Calu3 (cell line): ENCODE measurements around the gene IKBIP. TPM values are rescaled to one million over a fixed set of nuclear protein-coding genes. Genes with fewer than 3 reads are reported as not detected.
A peak's percentile ranks its signal among the peaks of the same experiment; 100 is the strongest.

Experiments used
- BruUV-seq: library from RNA; stranded (reverse); fragments of 400-500 nt; replicated peaks from 2 replicates; lab custom pipeline; 2021; lab: Mats Ljungman, UMichigan
- CTCF ChIA-PET: fragments of 300-600 bp; sonication (Branson Sonifier 250); formaldehyde crosslinking; loops from one replicate; lab custom pipeline; 2022; ENCODE audit warnings: antibody characterized with exemption; lab: Charles Lee
- DNase-seq: peaks from one replicate; pipeline ENCODE4 v3.0.0; 2022
- H3K27ac Mint-ChIP-seq: one replicate; pipeline ENCODE4 v1.8.0; 2022; ENCODE audit warnings: mixed read lengths; ENCODE audit not compliant: unreplicated experiment
- H3K27me3 Mint-ChIP-seq: one replicate; pipeline ENCODE4 v1.8.0; 2022; ENCODE audit warnings: mixed read lengths; ENCODE audit not compliant: unreplicated experiment
- H3K36me3 Mint-ChIP-seq: one replicate; pipeline ENCODE4 v1.8.0; 2022; ENCODE audit warnings: mild to moderate bottlenecking, moderate library complexity, mixed read lengths; ENCODE audit not compliant: insufficient read depth, unreplicated experiment
- H3K4me1 Mint-ChIP-seq: one replicate; pipeline ENCODE4 v1.8.0; 2022; ENCODE audit warnings: mild to moderate bottlenecking, low read depth, mixed read lengths; ENCODE audit not compliant: unreplicated experiment
- H3K4me3 Mint-ChIP-seq: one replicate; pipeline ENCODE4 v1.8.0; 2022; ENCODE audit warnings: mild to moderate bottlenecking, low read depth, moderate library complexity, mixed read lengths; ENCODE audit not compliant: unreplicated experiment
- H3K9me3 Mint-ChIP-seq: one replicate; pipeline ENCODE4 v1.8.0; 2022; ENCODE audit warnings: low read depth, mixed read lengths; ENCODE audit not compliant: unreplicated experiment
- CTCF ChIP-seq: fragments of 200-600 bp; IDR thresholded peaks from one replicate; pipeline ENCODE4 v1.8.0; 2022; ENCODE audit warnings: antibody characterized with exemption; ENCODE audit not compliant: unreplicated experiment
- intact Hi-C: fragments of 100-400 bp; cut with micrococcal nuclease; formaldehyde crosslinking; loops from one replicate; pipeline ENCODE4 v1.10.0; 2022; ENCODE audit not compliant: unreplicated experiment
- total RNA-seq: library from RNA; stranded (reverse); gene quantifications from 2 replicates; pipeline ENCODE4 v1.2.3, GENCODE V29; 2022

IKBIP gene
- total RNA-seq, 1 experiment from 2014 or later: 24.7 TPM

GRCh38 chr12:98656289-98657101, 11.9 kb upstream of the IKBIP start:
- Mint-ChIP-seq H3K4me1 (peaks cover 14% of the 10 kb centered on the region), H3K27me3 (no peaks in the 10 kb centered on the region), H3K36me3 (no peaks in the 10 kb centered on the region), H3K4me3 (no peak overlapping the region), H3K27ac (peak overlapping the region; percentile 3), H3K9me3 (no peaks in the 10 kb centered on the region)
- TF ChIP-seq CTCF: no peak
- CTCF ChIA-PET: interaction anchor here (0.6 kb wide), 1 partner anchor 169 kb away, joined by 4 read pairs; no protein-coding TSS in a partner anchor
- intact Hi-C loops: loop anchor here (2.0 kb wide), 1 partner anchor 238 kb away; no protein-coding TSS in a partner anchor
- no TSS peak for BruUV-seq
- no peak for DNase-seq

DNA sequence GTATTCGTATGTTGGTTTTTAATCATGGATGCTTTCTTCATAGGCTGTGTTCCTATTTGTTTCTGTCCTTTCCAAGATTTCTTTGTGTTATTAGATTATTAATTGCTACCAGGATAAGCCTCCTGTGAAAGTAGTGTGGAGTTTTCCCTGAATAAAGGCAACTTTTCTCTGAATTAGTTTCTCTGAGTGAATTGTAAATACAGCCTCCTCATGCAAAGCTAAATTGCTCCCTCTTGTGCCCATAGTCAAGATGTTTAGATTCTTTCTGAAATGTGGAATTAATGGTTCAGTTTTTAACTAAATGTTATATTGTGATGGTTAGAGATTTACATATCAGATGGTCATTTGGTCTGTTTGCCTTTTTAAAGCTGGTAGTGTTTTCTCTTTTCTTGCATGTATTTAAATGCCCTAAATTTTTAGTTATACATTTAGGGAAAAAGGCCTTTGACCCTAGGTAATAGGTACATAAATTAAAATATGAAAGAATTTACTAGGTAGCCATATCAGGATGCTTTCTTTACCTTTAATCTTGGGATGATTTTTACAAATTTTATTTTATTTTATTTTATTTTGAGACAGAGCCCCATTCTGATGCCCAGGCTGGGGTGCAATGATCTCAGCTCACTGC, 9.4 kb upstream of the IKBIP start:
- CTCF ChIA-PET: interaction anchor here (0.6 to 1.1 kb wide), 4 partner anchors 19 to 230 kb away, joined by 3 to 10 read pairs (median 4); no protein-coding TSS in a partner anchor
- H3K9me3 Mint-ChIP-seq: no peaks in the 10 kb centered on the region
- DNase-seq: peak; percentile 22
- intact Hi-C loops: loop anchor here (1.0 kb wide), 2 partner anchors 87 to 344 kb away; no protein-coding TSS in a partner anchor
- peaks cover 14% of the 10 kb centered on the region for H3K4me1 Mint-ChIP-seq
- peak; percentile 28 for TF ChIP-seq CTCF
- no peak overlapping the region for H3K27ac Mint-ChIP-seq
- H3K27me3 Mint-ChIP-seq: no peaks in the 10 kb centered on the region
- no peaks in the 10 kb centered on the region for H3K36me3 Mint-ChIP-seq
- BruUV-seq: no TSS peak
- H3K4me3 Mint-ChIP-seq: no peak overlapping the region

- CTCF ChIA-PET: interaction anchor here (0.7 to 1.1 kb wide), 3 partner anchors 58 to 84 kb away, joined by 3 to 4 read pairs (median 3); partner anchors contain the start of gene SLC25A3
- no peak for TF ChIP-seq CTCF
- BruUV-seq: no TSS peak
- Mint-ChIP-seq H3K4me3 (no peak overlapping the region), H3K36me3 (peaks cover 4% of the 10 kb centered on the region), H3K27ac (no peak overlapping the region), H3K27me3 (no peaks in the 10 kb centered on the region), H3K4me1 (peaks cover 8% of the 10 kb centered on the region), H3K9me3 (no peaks in the 10 kb centered on the region)
- DNase-seq: no peak
- intact Hi-C loops: no loop called here
Measured at GRCh38 chr12:98651328-98651727, 6.7 kb upstream of the IKBIP start.

DNA sequence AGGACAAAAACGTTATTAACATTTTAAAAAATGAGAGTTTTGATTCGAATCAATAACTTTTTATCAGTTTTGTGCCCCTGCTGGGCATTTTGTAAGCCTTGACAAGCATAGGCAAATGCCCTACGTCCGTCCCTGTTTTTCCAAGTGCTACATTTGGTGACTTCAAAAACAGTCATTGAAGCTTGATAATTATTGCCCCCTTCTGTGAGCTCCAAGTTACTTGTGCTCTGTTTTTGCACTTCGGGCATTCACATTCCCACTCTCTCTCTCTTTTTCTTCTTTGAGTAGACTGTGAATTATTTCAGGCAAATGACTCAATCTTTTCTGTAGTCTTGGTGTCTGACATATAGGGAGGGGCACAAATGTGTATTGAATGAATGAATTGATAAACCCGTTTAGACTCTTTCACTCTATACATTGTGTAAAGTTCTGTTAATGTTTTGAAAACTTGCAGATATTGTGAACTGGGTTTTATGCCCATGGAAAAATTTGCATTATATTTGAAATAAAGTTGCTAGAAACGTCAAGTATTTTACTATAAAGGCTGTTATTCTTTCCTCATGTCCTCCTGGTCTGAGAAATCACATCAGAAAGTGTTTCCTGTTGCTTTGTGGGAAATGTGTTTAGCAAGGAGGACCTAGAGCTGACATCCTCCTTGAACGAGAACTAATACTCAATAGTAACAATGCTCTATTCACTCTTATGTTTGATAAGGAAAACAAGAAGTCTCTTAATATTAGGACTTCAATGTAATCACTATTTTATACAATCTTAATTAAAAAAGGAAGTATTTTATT, 1.9 kb upstream of the IKBIP start:
- intact Hi-C loops: loop anchor here (2.0 to 10.0 kb wide), 2 partner anchors 80 to 112 kb away; no protein-coding TSS in a partner anchor
- CTCF ChIA-PET: interaction anchor here (0.6 to 1.4 kb wide), 5 partner anchors 54 to 230 kb away, joined by 3 to 6 read pairs (median 3); partner anchors contain the start of gene SLC25A3

More for the DNA sequence above, 1.9 kb upstream of the IKBIP start:
- no peak for TF ChIP-seq CTCF
- Mint-ChIP-seq H3K4me3 (peak overlapping the region; percentile 97), H3K4me1 (peaks cover 6% of the 10 kb centered on the region), H3K27ac (peak overlapping the region; percentile 80), H3K36me3 (peaks cover 41% of the 10 kb centered on the region), H3K27me3 (no peaks in the 10 kb centered on the region), H3K9me3 (no peaks in the 10 kb centered on the region)
- DNase-seq: no peak
- BruUV-seq: no TSS peak
